ENCODE data around the gene MMP24. TPM values are rescaled to one million over a fixed set of nuclear protein-coding genes. Genes with fewer than 3 reads are reported as not detected.

MMP24 gene
- total RNA-seq, result not detected

GRCh38 chr20:35226126-35226883, at the start of gene MMP24:
TSS of gene MMP24 (plus strand) at chr20:35226690. CDS start at chr20:35226739, 49 bp downstream.

GRCh38 chr20:35277531-35278395, 51.3 kb downstream of the MMP24 start, which contains the start of gene MMP24OS:
TSS of gene MMP24OS (minus strand) at chr20:35278122. CDS start at chr20:35277929, 193 bp downstream.

GRCh38 chr20:35284267-35284991, 57.9 kb downstream of the MMP24 start, which contains the start of gene EIF6:
TSS of gene EIF6 (minus strand) at chr20:35284772. CDS start at chr20:35284487, 285 bp downstream.

GRCh38 chr20:35291654-35292503, 65.4 kb downstream of the MMP24 start, which contains the start of gene FAM83C:
TSS of gene FAM83C (minus strand) at chr20:35292425. CDS start at chr20:35292304, 121 bp downstream.

Other genes with a start within 250 kb of the MMP24 start
- gene TRPC4AP, start 133.9 kb upstream of the MMP24 start, total RNA-seq, result 10 to 100 TPM; 47.2 to 48.7 TPM
- gene EDEM2, start 79.4 kb upstream of the MMP24 start, total RNA-seq, result 10 to 100 TPM; 22.5 to 23.2 TPM
- gene PROCR, start 54.6 kb upstream of the MMP24 start, total RNA-seq, result under 1 TPM in 1 of 2 experiments, not detected in 1; 0.30 TPM
- gene MMP24OS, start 51.4 kb downstream of the MMP24 start, total RNA-seq, result 10 to 100 TPM; 45.5 to 47.3 TPM
- gene EIF6, start 58.1 kb downstream of the MMP24 start, total RNA-seq, result 10 to 100 TPM; 86.2 to 91.7 TPM
- gene FAM83C, start 65.7 kb downstream of the MMP24 start, total RNA-seq, result not detected
- 10 to 100 TPM; 48.3 to 49.1 TPM for gene UQCC1, start 185.3 kb downstream of the MMP24 start, total RNA-seq
- not detected for gene GDF5, start 211.5 kb downstream of the MMP24 start, total RNA-seq
- gene CEP250, start 228.9 kb downstream of the MMP24 start, total RNA-seq, result 10 to 100 TPM; 59.9 to 61.0 TPM

All from activated naive CD4-positive, alpha-beta T cell treated with anti-CD3 and anti-CD28 coated beads, Interleukin-2, amount 10 ng/mL, durations not matched to agents 5 hours and 36 hours (primary cell).